Mesenteric fat pad (tissue), 1 donor: ENCODE data around the gene MYLK3. TPM values are rescaled to one million over a fixed set of nuclear protein-coding genes. Genes with fewer than 3 reads are reported as not detected.
"Not testable (repeated sequence)": the region's sequence is repeated elsewhere in the genome, so short reads cannot be mapped to it uniquely, and the experiment has no call there.

Experiments used
- DNase-seq: peaks from one replicate; pipeline ENCODE4 v3.0.0-alpha.2; 2020; ENCODE audit warnings: low spot score
- total RNA-seq: library from RNA; stranded (reverse); fragmentation: NEBNext Ultra II Directional; extraction: Animal tissue kit (Norgen Biotek cat#: 25700); gene quantifications from one replicate; pipeline ENCODE4 v1.2.1, GENCODE V29; 2021
- donor health status: DM: yes; HTN: yes; CAD: no.

The MYLK3 gene
- total RNA-seq, 1 donor from 2014 or later, result 0.58 TPM

DNA sequence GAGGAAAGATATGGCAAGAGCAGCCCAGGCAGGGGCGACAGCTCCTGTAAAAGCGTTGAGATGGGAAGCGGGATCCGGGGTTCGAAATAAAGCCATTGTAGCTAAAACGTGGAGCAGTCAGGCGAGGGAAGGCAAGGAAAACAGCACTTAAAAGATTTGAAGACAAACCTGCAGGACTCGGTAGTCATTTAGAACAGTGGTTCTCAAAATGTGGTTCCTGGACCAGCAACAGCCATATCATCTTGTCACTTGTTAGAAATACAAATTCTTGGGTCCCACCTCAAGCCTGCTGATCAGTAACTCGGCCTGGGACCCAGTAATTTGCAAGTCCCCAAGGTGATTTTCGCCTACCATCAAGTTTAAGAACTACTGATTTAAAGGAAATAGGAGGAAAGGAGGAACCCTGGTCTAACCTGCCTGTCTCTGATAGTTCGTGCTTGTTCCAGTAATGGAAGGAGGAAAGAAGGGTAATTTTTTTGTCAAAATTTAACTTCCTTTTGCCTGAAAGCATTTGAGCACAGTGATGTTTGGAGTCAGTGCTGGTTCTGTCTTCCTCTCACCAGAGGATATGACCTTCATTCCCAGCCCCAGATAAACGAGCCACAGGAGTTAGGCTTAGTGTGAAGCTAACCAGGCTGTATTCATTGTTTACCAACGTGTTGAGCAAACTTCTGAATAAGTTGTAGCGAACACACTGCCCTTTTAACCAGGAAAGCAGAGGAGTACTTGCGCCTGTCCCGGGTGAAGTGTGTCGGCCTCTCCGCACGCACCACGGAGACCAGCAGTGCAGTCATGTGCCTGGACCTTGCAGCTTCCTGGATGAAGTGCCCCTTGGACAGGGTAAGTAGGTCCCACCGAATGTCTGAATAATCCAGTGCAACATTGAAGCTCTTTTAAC, 57.6 kb downstream of the MYLK3 start:
- DNase-seq, result no peak

DNA sequence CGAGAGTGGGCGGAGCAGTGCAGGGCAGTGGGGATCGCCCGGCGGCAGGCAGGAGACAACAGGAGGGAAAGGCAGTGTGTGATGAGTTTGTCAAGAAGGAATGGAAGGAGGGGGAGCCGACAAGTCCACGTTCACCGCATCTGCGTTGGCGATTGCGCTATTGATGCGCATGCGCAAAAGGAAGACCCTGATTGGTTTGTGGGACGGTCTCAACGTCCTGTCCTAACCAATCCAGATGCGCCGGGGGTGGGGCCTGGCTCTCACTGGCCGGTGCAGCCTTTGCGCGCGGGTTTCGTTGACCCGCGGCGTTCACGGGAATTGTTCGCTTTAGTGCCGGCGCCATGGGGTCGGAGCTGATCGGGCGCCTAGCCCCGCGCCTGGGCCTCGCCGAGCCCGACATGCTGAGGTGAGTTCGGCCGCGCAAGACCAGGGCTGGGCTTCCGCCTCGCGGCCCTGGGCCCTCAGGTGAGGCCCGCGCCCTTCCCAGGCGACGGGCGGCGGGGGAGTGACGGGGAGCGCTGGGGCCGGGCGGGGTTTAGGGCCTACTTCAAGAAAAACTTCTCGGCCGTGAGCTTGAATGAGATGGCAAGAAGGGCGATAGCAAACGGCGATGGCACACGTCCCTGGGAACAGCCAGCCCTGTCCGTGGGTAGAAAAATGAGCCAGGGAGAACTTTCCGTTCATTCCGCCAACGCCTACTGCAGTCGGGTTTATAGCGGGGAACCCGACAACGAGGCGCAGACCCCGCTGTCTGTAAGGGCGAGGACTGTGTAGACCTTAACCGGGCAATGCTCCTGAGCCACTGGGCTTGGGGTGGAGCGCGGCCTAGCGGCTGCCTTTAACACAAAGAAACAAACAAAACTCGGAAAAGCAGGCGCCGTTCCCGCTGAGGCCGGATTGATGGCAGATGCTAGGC, 58.5 kb downstream of the MYLK3 start, which contains the start of gene ORC6:
TSS of gene ORC6 (plus strand) at position 295 of the 916 bp plus-strand sequence. CDS start at position 342, 47 bp downstream.
- DNase-seq, result peak; percentile 99

DNA sequence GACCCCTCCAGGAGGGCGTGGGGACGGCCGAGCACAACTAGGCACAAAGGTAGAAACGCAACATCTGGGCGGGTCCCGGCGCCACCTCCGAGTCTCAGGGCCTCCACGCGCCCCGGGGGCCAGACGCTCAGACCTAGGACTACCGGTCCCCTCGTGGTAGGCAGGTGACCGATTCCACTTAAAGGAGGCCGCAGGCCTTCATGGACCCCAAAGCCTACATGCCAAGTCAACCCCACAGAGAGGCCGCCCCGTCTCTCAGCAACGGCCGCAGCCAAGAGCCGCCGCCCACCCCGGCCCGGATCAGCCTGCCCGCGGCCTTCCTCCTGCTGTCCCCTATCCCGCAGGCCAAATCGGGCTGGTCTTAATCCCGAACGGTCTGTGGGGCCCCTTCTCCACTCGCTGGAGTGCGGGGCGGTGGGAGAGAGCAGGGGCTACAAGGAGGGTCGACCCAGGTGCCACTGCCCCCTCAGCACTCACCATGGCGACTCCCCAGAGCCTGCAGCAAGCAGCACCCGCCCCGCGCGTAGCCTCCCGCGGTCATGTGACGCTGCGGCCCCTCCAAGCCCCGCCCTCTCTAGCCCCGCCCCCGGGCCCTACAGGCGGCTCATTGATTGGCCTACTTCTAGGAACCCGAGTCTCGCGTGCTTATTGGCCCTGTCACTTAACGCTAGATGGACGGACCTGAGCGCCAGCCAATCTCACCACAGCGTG, 59.3 kb downstream of the MYLK3 start, which contains the start of gene VPS35:
TSS of gene VPS35 (minus strand) at position 525 of the 711 bp plus-strand sequence. CDS start at position 480, 45 bp downstream.
- DNase-seq, result peak; percentile 100

DNA sequence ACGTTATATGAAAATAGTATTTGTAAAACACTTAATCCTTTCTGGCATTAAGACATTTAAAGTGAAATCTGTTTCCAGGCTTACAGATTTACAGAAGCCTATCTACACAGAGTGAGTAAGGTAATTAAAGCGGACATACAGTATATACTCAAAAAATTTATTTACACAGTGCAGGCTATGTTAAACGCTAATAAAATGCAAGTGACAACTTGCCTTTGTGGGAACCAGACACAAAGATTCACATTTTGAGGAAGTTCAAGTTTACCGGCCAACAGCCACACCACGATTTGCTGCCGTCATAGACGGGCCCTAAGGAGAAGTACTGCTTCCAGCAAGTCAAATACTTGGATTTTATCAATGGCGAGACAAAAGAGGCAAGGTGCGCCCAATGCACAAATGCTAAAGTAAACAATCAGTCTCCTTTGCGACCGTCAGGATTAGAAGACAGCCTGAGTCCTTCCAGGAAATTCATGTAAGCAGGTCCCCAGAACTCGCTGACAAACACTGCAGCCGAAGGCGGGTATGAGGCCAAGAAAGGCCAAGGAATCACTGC, 60.0 kb downstream of the MYLK3 start:
- no peak for DNase-seq

DNA sequence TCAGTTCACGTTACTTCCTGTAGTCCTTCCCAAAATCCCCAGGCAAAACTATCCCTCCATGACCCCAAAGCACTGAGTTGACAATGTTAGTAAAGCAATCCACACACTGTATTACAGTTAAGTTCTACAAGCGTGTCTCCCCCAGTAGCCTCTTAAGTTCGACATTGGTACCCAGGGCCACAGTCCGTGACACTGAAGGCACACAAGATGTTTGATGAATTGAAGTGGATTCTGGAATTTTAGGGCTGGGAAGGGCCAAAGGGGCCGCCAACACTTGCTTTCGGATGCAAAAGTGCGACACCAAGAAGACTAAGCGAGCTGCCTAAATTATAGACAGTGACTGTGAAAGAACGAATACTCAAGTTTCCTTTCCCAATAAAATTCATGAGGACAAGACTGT, 60.7 kb downstream of the MYLK3 start:
- no peak for DNase-seq

DNA sequence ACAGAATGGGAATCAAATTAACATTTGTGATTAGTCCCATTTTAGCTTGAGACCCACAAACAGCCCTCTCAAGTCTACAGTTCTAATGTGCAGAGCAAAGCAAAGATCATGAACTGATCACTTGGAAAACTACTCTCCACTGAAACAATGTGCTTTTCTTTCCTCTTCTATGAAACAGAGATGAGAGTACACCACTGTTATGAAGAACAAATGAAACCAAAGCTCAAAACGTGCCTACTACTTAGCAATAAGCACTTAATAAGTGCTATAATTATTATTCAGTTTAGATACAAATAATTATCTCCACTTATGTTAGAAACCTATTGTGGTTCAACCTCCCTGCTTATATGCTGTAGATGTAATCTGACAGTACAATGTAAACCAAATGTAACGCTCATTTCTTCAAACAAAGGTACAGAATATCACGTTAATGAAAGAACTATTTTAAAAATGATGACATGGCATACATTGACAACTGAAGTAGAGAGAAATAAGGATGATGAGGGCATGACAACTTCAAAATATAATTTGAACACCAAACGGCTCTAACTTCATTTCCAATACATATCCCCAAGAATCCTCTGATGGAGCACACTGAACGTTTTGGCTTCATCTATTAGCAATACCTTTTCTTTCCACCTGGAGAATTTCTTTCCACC, 61.2 kb downstream of the MYLK3 start:
- no peak for DNase-seq

DNA sequence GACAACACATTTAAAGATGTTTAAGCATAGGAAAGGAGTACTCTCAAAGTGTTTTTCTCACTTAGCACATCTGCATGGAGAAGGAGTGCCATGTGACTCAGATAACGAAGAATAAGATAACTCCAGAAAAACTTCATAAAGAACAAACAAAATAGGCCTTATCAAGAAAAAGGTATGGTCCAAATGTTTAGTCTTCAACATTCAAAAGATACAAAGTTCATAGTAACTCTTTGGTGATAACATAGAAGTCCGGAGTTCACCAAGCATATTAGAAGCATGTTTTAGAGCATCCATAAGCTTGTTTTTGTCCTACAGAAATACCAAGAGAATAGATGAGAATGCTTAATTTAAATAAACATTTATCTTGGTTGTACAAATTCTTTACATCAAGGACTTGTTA, 66.3 kb downstream of the MYLK3 start:
- DNase-seq, result not testable (repeated sequence)

DNA sequence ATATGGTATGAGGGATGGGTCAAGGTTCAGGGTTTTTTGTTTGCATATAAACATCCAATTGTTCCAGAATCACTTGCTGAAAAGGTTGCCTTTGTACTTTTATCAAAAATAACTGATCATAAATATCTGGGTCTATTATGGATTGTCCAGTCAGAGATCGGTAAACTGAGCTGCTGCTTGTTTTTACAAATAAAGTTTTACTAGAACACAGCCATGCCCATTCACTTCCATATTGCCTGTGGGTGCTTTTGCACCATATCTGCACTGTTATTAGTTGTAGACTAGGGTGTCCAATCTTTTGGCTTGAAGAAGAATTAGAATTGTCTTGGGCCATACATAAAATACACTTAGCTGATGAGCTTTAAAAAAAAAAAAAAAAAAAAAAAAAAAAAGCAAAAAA, 70.2 kb downstream of the MYLK3 start:
- not testable (repeated sequence) for DNase-seq

DNA sequence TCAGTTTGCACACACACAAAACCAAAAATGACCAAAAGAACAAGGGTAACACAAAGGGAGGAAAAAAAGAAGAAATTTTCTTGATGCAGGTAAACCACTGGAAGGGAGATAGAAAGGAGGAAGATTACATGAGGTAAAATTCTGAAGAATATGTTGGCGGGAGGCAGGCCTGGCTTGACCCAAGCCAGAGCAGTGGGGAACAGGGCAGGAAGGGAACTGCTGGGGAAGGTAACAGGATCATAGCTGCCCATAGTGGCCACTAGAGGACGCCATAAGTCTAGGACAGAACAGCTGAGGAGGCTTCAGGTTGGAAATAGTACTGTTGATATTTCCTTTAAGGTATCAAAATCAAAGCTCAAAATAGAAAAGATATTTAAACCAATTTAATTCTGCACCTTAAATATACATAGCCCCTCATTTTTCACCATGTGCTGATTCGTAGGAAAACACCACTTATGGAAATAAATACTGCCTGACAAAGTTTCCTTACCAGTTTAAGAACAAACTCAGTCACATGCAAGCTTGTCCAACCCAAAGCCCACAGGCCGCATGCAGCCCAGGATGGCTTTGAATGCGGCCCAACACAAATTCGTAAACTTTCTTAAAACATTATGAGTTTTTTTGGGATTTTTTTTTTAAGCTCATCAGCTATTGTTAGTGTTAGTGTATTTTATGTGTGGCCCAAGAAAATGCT, 74.7 kb downstream of the MYLK3 start:
- no peak for DNase-seq

DNA sequence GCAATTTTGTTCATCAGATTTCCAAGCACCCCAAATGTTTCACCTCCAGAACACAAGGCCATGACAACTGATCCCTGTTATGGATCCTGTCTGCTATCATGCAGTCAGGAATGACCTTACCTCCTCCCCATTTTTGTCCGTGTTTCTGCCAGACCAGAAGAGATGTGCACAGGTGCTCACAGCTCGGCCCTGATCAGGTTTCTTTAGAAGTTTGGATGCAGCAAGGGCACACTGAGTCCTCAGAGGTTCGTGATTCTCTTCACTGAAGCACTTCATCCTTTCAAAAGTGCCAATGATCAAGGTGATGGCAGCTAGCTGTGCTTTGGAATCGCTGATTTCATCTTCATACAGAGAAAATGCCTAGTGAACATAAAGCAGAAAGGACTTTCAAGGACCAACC, 86.0 kb downstream of the MYLK3 start:
- no peak for DNase-seq

DNA sequence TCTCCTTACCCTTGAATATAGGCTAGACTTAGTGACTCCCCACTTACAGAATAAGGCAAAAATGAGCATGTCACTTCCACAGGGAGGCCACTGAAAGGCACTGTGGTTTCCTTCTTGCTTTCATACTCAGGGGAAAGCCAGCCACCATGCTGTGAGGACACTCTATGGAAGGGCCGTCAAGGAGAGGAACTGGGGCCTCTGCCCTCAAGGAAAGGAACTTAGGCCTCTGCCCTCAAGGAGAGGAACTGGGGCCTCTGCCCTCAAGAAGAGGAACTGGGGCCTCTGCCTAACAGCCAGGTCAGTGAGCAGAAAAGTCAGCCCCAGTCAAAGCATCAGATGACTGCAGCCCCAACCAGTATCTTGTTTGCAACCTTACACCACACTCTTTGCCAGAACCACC, 89.2 kb downstream of the MYLK3 start:
- DNase-seq, result no peak

Other genes with a start within 250 kb of the MYLK3 start
- gene SHCBP1, start 127.0 kb downstream of the MYLK3 start, total RNA-seq, result 0.29 TPM
- gene VPS35, start 59.2 kb downstream of the MYLK3 start, total RNA-seq, result 104 TPM
- gene ORC6, start 58.7 kb downstream of the MYLK3 start, total RNA-seq, result 1.1 TPM
- 6.8 TPM for gene C16orf87, start 82.8 kb upstream of the MYLK3 start, total RNA-seq
- 53.5 TPM for gene GPT2, start 136.0 kb upstream of the MYLK3 start, total RNA-seq
- 54.9 TPM for gene DNAJA2, start 225.3 kb upstream of the MYLK3 start, total RNA-seq